Astrocyte (in vitro differentiated cells and primary cell): ENCODE data around the gene KIAA1217.

ENCODE experiments used
- EZH2 ChIP-seq: IDR thresholded peaks from 2 replicates; pipeline ENCODE4 v1.6.1; 2012; ENCODE audit warnings: mild to moderate bottlenecking, low read length, inconsistent platforms; ENCODE audit not compliant: insufficient read depth
- TF ChIP-seq, protein P1 (sequence below): IDR thresholded peaks from 2 replicates; pipeline ENCODE4 v1.5.1; 2011; ENCODE audit warnings: low read depth, mild to moderate bottlenecking, inconsistent platforms, low read length, moderate library complexity; ENCODE audit not compliant: insufficient read depth

DNA sequence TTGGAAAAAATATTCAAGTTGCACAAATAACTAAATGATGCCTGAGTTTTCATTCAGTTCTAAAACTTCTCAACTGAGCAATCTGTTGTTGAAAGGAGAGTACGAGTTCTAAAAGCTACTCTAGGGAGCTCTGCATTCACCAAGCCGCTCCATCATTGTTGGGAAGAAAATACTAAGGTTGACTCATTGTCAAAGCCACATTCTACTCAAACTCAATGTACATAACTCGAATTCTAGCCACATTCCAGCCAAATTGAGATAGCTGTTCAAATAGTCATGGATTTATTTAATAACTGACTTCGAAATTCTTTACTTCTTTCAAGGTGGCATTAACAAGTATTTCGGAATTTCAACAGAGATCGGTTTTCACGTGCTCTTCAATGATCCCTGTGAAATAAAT, 63.4 kb downstream of the KIAA1217 start:
- TF ChIP-seq, protein P1, sequence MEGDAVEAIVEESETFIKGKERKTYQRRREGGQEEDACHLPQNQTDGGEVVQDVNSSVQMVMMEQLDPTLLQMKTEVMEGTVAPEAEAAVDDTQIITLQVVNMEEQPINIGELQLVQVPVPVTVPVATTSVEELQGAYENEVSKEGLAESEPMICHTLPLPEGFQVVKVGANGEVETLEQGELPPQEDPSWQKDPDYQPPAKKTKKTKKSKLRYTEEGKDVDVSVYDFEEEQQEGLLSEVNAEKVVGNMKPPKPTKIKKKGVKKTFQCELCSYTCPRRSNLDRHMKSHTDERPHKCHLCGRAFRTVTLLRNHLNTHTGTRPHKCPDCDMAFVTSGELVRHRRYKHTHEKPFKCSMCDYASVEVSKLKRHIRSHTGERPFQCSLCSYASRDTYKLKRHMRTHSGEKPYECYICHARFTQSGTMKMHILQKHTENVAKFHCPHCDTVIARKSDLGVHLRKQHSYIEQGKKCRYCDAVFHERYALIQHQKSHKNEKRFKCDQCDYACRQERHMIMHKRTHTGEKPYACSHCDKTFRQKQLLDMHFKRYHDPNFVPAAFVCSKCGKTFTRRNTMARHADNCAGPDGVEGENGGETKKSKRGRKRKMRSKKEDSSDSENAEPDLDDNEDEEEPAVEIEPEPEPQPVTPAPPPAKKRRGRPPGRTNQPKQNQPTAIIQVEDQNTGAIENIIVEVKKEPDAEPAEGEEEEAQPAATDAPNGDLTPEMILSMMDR: no peak
- TF ChIP-seq EZH2: no peak
